GM12878 (cell line): Measurements from ENCODE around the gene SNCB. TPM values are rescaled to one million over a fixed set of nuclear protein-coding genes. Genes with fewer than 3 reads are reported as not detected.

Experiments
- ATAC-seq: fragments of 200-7000 bp; cut with Tn5 transposase; 3 replicates; pipeline ENCODE4 v1.9.1; 2020; ENCODE audit warnings: mild to moderate bottlenecking, moderate library complexity
- BruUV-seq: library from RNA; stranded (reverse); fragments of 400-500 nt; replicated peaks from 2 replicates; lab custom pipeline; 2021; lab: Mats Ljungman, UMichigan
- CTCF ChIA-PET: fragments of 300-600 bp; sonication (Branson Sonifier 250); formaldehyde crosslinking; extraction: SDS; loops from one replicate; lab custom pipeline; 2021; ENCODE audit warnings: inconsistent platforms; lab: Yijun Ruan, JAX
- POLR2A ChIA-PET: fragments of 350-600 bp; formaldehyde crosslinking; extraction: SDS; loops from one replicate; lab custom pipeline; 2021; ENCODE audit warnings: inconsistent platforms; lab: Charles Lee
- RAD21 ChIA-PET: fragments of 300-600 bp; sonication (Branson Sonifier 250); formaldehyde crosslinking; loops from one replicate; lab custom pipeline; 2023; ENCODE audit warnings: antibody characterized with exemption; ENCODE audit not compliant: unreplicated experiment; lab: Charles Lee
- SMC1A ChIA-PET: fragments of 300-600 bp; sonication (Branson Sonifier 250); formaldehyde crosslinking; loops from one replicate; lab custom pipeline; 2023; ENCODE audit not compliant: unreplicated experiment, uncharacterized antibody; lab: Charles Lee
- DNase-seq: peaks from one replicate; pipeline ENCODE4 v3.0.0-alpha.2; 2011; ENCODE audit warnings: low read depth, low spot score
- FAIRE-seq: peaks from 3 replicates; lab custom pipeline; 2011; peaks lifted over from hg19 to GRCh38; lab: Jason Lieb, UNC
- H2AFZ ChIP-seq: 2 replicates; pipeline ENCODE4 v1.6.0; 2011; ENCODE audit warnings: low read depth, low read length, control low read depth; ENCODE audit not compliant: control insufficient read depth
- H3K27ac ChIP-seq: 2 replicates; pipeline ENCODE4 v1.5.1; 2011; ENCODE audit warnings: control low read depth; ENCODE audit not compliant: control insufficient read depth, insufficient read depth
- H3K27me3 ChIP-seq, 2 experiments: replicated peaks in 1 of 2; 2 replicates each; pipeline versions ENCODE4 v1.6.0 to v1.6.1; 2011; ENCODE audit warnings: low read length in 1 of 2; ENCODE audit not compliant: control insufficient read depth in 2 of 2, insufficient read depth in 2 of 2
- H3K36me3 ChIP-seq, 2 experiments: 2 replicates each; pipeline ENCODE4 v1.5.1; 2011; ENCODE audit warnings: low read length in 1 of 2; ENCODE audit not compliant: control insufficient read depth in 2 of 2, insufficient read depth in 2 of 2
- H3K4me1 ChIP-seq: 2 replicates; pipeline ENCODE4 v1.6.1; 2011; ENCODE audit warnings: mild to moderate bottlenecking, low read length, moderate library complexity, mixed read lengths; ENCODE audit not compliant: control insufficient read depth, insufficient read depth
- H3K4me2 ChIP-seq: 2 replicates; pipeline ENCODE4 v1.6.0; 2011; ENCODE audit warnings: control low read depth; ENCODE audit not compliant: control insufficient read depth, insufficient read depth
- H3K4me3 ChIP-seq: fragments of 200-600 bp; sonication (generic); 2 replicates; pipeline ENCODE4 v1.5.1; 2016
- H3K79me2 ChIP-seq: 2 replicates; pipeline ENCODE4 v1.6.0; 2011; ENCODE audit warnings: low read length; ENCODE audit not compliant: control insufficient read depth, insufficient read depth
- H3K9ac ChIP-seq: 2 replicates; pipeline ENCODE4 v1.8.0; 2011; ENCODE audit warnings: low read length, control low read depth, mixed read lengths; ENCODE audit not compliant: control insufficient read depth, insufficient read depth
- H3K9me3 ChIP-seq: replicated peaks from 3 replicates; pipeline ENCODE4 v1.5.1; 2011; ENCODE audit warnings: mild to moderate bottlenecking, low read length; ENCODE audit not compliant: control insufficient read depth, insufficient read depth
- H4K20me1 ChIP-seq: 2 replicates; pipeline ENCODE4 v1.6.0; 2011; ENCODE audit not compliant: control insufficient read depth, insufficient read depth
- BMI1 ChIP-seq: fragments of 450-650 bp; IDR thresholded peaks from 2 replicates; pipeline ENCODE4 v1.6.1; 2016; ENCODE audit warnings: mild to moderate bottlenecking, moderate library complexity, borderline replicate concordance
- ETV6 ChIP-seq, 2 experiments: fragments of 450-650 bp in 1 of 2; IDR thresholded peaks in 1 of 2; conservative IDR thresholded peaks in 1 of 2; 2 replicates each; pipeline ENCODE4 v1.6.1; 2014; ENCODE audit warnings: antibody characterized with exemption in 1 of 2, borderline replicate concordance in 1 of 2, low read depth in 1 of 2, mild to moderate bottlenecking in 1 of 2, moderate library complexity in 1 of 2
- EZH2 ChIP-seq: IDR thresholded peaks from 2 replicates; pipeline ENCODE4 v1.6.1; 2012; ENCODE audit warnings: low read depth, mild to moderate bottlenecking, control low read depth, inconsistent platforms, low read length, borderline replicate concordance; ENCODE audit not compliant: control insufficient read depth
- KLF5 ChIP-seq: fragments of 450-650 bp; IDR thresholded peaks from 2 replicates; pipeline ENCODE4 v1.6.1; 2014; ENCODE audit warnings: mild to moderate bottlenecking; ENCODE audit not compliant: partially characterized antibody
- MEF2B ChIP-seq: fragments of 450-650 bp; IDR thresholded peaks from 2 replicates; pipeline ENCODE4 v1.6.1; 2018; ENCODE audit warnings: mild to moderate bottlenecking, moderate library complexity; ENCODE audit not compliant: partially characterized antibody, poor library complexity, severe bottlenecking
- NR2C2 ChIP-seq: IDR thresholded peaks from 2 replicates; pipeline ENCODE4 v1.6.1; 2011; ENCODE audit warnings: borderline replicate concordance, low read depth; ENCODE audit not compliant: control insufficient read depth, insufficient read length
- NR2F1 ChIP-seq: fragments of 450-650 bp; conservative IDR thresholded peaks from 2 replicates; pipeline ENCODE4 v1.6.1; 2017; ENCODE audit warnings: mild to moderate bottlenecking
- SIN3A ChIP-seq: IDR thresholded peaks from 2 replicates; pipeline ENCODE4 v1.6.1; 2012; ENCODE audit warnings: low read depth, low read length, improper control_type of control experiment
- STAT3 ChIP-seq: IDR thresholded peaks from 2 replicates; pipeline ENCODE4 v1.6.1; 2011; ENCODE audit warnings: low read depth, low read length, improper control_type of control experiment
- TCF12 ChIP-seq: IDR thresholded peaks from 2 replicates; pipeline ENCODE4 v1.6.1; 2011; ENCODE audit warnings: low read depth, mild to moderate bottlenecking, low read length
- TCF3 ChIP-seq: IDR thresholded peaks from 2 replicates; pipeline ENCODE4 v1.6.1; 2012; ENCODE audit warnings: low read depth, mild to moderate bottlenecking, low read length, borderline replicate concordance; ENCODE audit not compliant: insufficient read depth
- ZNF384 ChIP-seq: IDR thresholded peaks from 2 replicates; pipeline ENCODE4 v1.6.1; 2012; ENCODE audit warnings: low read depth, mild to moderate bottlenecking, low read length, improper control_type of control experiment, borderline replicate concordance
- WGBS: methylation state at CpG from one replicate; pipeline ENCODE4 v1.1.6; 2016; ENCODE audit warnings: low lambda C conversion rate; ENCODE audit not compliant: insufficient replicate concordance, insufficient coverage; ENCODE audit errors: missing lambda C conversion rate; 5-methylcytosine and 5-hydroxymethylcytosine counted together
- in situ Hi-C: fragments of 300-500 bp; cut with MboI; formaldehyde crosslinking; loops from 9 replicates; pipeline ENCODE4 v1.14.3; 2018; ENCODE audit warnings: mixed read lengths
- intact Hi-C: fragments of 100-400 bp; cut with micrococcal nuclease; formaldehyde crosslinking; loops from one replicate; pipeline ENCODE4 v1.14.2; 2022; ENCODE audit not compliant: unreplicated experiment
- polyA plus RNA-seq, 11 experiments: library from polyadenylated mRNA; depleted of rRNA in 4 of 11; unstranded in 6 of 11; stranded (reverse) in 5 of 11; fragments of >200 nt; fragmentation: Nextera tagmentation in 4 of 11; fragmentation: Illumina TruSeq in 1 of 11; extraction: Ambion mirVana in 4 of 11; extraction: Trizol in 1 of 11; gene quantifications; 1 replicate in 1 of 11; 2 replicates in 10 of 11; pipeline versions ENCODE4 v1.2.1 to v1.2.3, GENCODE V29; 2011 to 2016; ENCODE audit warnings: inconsistent platforms in 2 of 11, missing spikeins in 2 of 11, low read depth in 1 of 11
- total RNA-seq, 4 experiments: library from RNA; depleted of rRNA in 3 of 4; stranded (reverse); fragments of >200 nt in 3 of 4; fragmentation: Illumina TruSeq in 1 of 4; extraction: Trizol in 1 of 4; gene quantifications; 2 replicates each; pipeline versions ENCODE4 v1.2.1 to v1.2.3, GENCODE V29; 2013 to 2021
- TF ChIP-seq, protein P1 (sequence below): IDR thresholded peaks from 2 replicates; pipeline ENCODE4 v1.6.1; 2011; ENCODE audit warnings: low read depth, low read length, improper control_type of control experiment, borderline replicate concordance
- TF ChIP-seq, protein P2 (sequence below): fragments of 450-650 bp; IDR thresholded peaks from 2 replicates; pipeline ENCODE4 v1.6.1; 2016; ENCODE audit warnings: mild to moderate bottlenecking
- TF ChIP-seq, protein P3 (sequence below): fragments of 450-650 bp; IDR thresholded peaks from 2 replicates; pipeline ENCODE4 v1.6.1; 2017; ENCODE audit warnings: mild to moderate bottlenecking, moderate library complexity
- TF ChIP-seq, protein P4 (sequence below): IDR thresholded peaks from 2 replicates; pipeline ENCODE4 v1.6.1; 2012; ENCODE audit warnings: low read length, inconsistent platforms

Gene SNCB
- total and polyA plus RNA-seq, 10 of the 15 experiments (the other 5 are each of a cell fraction or from before 2014, with no cell fraction given) = 0.75 TPM; not detected in 9

- H4K20me1 ChIP-seq = no peaks in the 10 kb centered on the region
- H2AFZ ChIP-seq = no peak overlapping the region
- SMC1A ChIA-PET = interaction anchor here (1.0 kb wide), 1 partner anchor 17 kb away, joined by 3 read pairs; no protein-coding TSS in a partner anchor
- no peak overlapping the region for H3K9ac ChIP-seq
- WGBS = 48% methylated on average over 11 of the region's 11 CpGs
- no peaks in the 10 kb centered on the region for H3K27me3 ChIP-seq
- peaks cover 13% of the 10 kb centered on the region for H3K4me1 ChIP-seq
- POLR2A ChIA-PET = no interaction called here
- intact Hi-C loops (loop anchor here (10.0 kb wide), 1 partner anchor 229 kb away; the partner anchor contains the start of gene CLTB), in situ Hi-C loops (no loop called here)
- no peak overlapping the region for H3K4me2 ChIP-seq
- no peaks in the 10 kb centered on the region for H3K79me2 ChIP-seq
- CTCF ChIA-PET = no interaction called here
- RAD21 ChIA-PET = no interaction called here
- BruUV-seq = no TSS peak
- no peaks in the 10 kb centered on the region for H3K36me3 ChIP-seq
- no peak for DNase-seq
- no peak for FAIRE-seq
- no peaks in the 10 kb centered on the region for H3K9me3 ChIP-seq
- no peak overlapping the region for H3K27ac ChIP-seq
- H3K4me3 ChIP-seq = no peak overlapping the region
- ATAC-seq = no peak
- TF ChIP-seq NR2C2 = no peak
- TF ChIP-seq TCF12 = no peak
- TF ChIP-seq TCF3 = no peak
- no peak for TF ChIP-seq MEF2B
- TF ChIP-seq, protein P1, sequence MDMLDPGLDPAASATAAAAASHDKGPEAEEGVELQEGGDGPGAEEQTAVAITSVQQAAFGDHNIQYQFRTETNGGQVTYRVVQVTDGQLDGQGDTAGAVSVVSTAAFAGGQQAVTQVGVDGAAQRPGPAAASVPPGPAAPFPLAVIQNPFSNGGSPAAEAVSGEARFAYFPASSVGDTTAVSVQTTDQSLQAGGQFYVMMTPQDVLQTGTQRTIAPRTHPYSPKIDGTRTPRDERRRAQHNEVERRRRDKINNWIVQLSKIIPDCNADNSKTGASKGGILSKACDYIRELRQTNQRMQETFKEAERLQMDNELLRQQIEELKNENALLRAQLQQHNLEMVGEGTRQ = no peak
- no peak for TF ChIP-seq SIN3A
- TF ChIP-seq, protein P2, sequence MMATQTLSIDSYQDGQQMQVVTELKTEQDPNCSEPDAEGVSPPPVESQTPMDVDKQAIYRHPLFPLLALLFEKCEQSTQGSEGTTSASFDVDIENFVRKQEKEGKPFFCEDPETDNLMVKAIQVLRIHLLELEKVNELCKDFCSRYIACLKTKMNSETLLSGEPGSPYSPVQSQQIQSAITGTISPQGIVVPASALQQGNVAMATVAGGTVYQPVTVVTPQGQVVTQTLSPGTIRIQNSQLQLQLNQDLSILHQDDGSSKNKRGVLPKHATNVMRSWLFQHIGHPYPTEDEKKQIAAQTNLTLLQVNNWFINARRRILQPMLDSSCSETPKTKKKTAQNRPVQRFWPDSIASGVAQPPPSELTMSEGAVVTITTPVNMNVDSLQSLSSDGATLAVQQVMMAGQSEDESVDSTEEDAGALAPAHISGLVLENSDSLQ = no peak
- no peak for TF ChIP-seq EZH2
- no peak for TF ChIP-seq ETV6 (conservative IDR thresholded peaks at IDR 0.05 in 1 of 2, IDR thresholded peaks at IDR 0.05 in 1 of 2; ENCODE audit: borderline replicate concordance in 1 of 2, low read depth in 1 of 2)
- no peak for TF ChIP-seq STAT3
- TF ChIP-seq NR2F1 = no peak
- TF ChIP-seq, protein P3, sequence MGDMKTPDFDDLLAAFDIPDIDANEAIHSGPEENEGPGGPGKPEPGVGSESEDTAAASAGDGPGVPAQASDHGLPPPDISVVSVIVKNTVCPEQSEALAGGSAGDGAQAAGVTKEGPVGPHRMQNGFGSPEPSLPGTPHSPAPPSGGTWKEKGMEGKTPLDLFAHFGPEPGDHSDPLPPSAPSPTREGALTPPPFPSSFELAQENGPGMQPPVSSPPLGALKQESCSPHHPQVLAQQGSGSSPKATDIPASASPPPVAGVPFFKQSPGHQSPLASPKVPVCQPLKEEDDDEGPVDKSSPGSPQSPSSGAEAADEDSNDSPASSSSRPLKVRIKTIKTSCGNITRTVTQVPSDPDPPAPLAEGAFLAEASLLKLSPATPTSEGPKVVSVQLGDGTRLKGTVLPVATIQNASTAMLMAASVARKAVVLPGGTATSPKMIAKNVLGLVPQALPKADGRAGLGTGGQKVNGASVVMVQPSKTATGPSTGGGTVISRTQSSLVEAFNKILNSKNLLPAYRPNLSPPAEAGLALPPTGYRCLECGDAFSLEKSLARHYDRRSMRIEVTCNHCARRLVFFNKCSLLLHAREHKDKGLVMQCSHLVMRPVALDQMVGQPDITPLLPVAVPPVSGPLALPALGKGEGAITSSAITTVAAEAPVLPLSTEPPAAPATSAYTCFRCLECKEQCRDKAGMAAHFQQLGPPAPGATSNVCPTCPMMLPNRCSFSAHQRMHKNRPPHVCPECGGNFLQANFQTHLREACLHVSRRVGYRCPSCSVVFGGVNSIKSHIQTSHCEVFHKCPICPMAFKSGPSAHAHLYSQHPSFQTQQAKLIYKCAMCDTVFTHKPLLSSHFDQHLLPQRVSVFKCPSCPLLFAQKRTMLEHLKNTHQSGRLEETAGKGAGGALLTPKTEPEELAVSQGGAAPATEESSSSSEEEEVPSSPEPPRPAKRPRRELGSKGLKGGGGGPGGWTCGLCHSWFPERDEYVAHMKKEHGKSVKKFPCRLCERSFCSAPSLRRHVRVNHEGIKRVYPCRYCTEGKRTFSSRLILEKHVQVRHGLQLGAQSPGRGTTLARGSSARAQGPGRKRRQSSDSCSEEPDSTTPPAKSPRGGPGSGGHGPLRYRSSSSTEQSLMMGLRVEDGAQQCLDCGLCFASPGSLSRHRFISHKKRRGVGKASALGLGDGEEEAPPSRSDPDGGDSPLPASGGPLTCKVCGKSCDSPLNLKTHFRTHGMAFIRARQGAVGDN = no peak
- TF ChIP-seq KLF5 = no peak
- TF ChIP-seq, protein P4, sequence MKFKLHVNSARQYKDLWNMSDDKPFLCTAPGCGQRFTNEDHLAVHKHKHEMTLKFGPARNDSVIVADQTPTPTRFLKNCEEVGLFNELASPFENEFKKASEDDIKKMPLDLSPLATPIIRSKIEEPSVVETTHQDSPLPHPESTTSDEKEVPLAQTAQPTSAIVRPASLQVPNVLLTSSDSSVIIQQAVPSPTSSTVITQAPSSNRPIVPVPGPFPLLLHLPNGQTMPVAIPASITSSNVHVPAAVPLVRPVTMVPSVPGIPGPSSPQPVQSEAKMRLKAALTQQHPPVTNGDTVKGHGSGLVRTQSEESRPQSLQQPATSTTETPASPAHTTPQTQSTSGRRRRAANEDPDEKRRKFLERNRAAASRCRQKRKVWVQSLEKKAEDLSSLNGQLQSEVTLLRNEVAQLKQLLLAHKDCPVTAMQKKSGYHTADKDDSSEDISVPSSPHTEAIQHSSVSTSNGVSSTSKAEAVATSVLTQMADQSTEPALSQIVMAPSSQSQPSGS = no peak
- no peak for TF ChIP-seq BMI1
- TF ChIP-seq ZNF384 = no peak
These were observed 13.3 kb upstream of the SNCB start for GRCh38 chr5:176643491-176644219.
